DMS 273 (cell line): Measurements from ENCODE around the gene DOK6.
"Not testable (repeated sequence)": the region's sequence is repeated elsewhere in the genome, so short reads cannot be mapped to it uniquely, and the experiment has no call there.

Experiments used
- DNase-seq: peaks from one replicate; lab custom pipeline; 2025; ENCODE audit not compliant: unreplicated experiment; lab: John Stamatoyannopoulos, UW

The DOK6 gene

GRCh38 chr18:69853051-69853450 lies 452.4 kb downstream of the DOK6 start:
- no peak for DNase-seq

DNA sequence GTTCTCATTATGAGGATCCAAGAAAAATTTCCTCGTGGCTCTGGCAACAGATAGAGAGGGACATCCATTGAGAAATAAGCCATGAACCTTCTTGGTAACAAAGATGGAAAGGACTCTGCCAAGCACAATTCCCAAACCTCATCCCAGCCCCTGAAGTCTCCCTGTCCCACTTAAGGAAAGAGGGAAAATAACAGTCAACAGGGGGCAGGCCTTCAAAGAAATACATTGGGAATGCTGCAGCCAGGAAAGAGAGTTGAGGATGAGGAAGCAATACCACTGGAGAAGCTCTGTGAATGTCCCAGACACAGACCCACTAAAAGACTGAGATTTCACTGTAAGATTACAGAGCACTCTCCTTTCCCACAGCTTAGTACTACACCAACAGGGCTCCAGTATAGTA lies 453.8 kb downstream of the DOK6 start:
- DNase-seq = no peak

DNA sequence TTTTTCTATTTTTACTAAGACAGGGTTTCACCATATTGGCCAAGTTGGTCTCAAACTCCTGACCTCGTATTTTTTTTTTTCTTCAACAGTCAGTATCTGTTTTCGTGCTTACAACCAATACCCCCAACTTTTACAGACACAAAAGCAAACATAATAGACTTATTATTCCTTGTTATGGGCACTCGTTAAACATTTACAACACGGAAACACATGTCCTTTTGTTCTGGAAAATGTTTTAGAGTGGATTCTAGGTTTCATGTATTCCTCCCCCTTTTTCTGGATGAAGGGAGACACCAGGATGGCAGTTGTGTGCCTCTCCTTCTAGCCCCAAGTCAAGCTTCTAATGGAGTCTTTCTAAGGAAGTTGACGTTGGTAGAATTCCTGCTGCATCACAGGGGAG lies 458.2 kb downstream of the DOK6 start:
- no peak for DNase-seq

DNA sequence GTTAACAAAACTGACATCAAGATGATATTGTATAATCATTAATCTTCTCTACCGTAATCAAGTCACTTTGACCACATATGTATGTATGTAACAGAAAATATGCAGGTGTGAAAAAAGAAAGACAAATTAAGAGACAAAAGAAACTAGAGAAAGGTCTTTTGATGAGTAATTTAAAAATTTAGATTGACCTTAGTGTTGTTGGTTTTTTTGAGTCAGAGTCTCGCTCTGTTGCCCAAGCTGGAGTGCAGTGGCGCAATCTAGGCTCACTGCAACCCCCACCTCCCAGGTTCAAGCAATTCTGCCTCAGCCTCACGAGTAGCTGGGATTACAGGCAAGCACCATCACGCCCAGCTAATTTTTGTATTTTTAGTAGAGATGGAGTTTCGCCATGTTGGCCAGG lies 464.1 kb downstream of the DOK6 start:
- DNase-seq = not testable (repeated sequence)

- DNase-seq = no peak
Measured at GRCh38 chr18:69865776-69866175, 465.1 kb downstream of the DOK6 start.

DNA sequence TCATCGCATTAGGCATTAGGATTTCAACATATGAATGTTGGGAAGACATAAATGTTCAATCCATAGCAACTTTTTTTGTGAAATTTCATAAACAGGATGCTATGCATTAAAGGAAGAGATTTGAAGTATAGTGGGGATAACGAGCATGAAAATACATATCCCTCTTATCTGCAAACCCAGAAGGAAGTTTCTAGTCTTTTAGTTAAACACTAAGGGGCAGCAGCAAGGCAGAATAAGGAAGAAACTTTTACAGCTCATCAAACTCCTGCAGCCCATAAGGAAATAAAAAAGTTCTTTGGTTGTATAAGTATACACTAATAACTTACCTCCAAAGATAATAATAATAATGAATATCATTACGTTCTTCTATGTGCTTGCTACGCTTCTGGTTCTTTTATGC lies 465.5 kb downstream of the DOK6 start:
- DNase-seq = no peak

- no peak for DNase-seq
Measured at GRCh38 chr18:69870736-69871135, 470.0 kb downstream of the DOK6 start.

DNA sequence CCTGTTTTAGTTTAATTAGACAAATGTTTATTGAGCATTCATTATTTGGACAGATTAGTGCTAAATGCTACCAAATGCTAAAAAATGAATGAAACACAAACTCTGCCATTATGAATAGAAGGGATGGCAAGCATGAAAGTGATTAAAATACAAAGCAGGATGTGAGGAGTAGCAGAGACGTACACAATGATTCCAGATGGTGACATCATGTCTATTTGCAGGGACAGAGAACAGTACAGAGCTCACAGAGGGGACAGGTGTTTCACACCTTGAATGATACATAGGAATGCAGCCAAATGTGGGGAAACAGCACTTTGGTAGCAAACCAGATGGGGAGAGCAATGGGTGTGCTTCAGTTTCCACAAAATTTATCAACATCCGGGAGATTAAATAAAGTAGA lies 470.7 kb downstream of the DOK6 start:
- DNase-seq = no peak

DNA sequence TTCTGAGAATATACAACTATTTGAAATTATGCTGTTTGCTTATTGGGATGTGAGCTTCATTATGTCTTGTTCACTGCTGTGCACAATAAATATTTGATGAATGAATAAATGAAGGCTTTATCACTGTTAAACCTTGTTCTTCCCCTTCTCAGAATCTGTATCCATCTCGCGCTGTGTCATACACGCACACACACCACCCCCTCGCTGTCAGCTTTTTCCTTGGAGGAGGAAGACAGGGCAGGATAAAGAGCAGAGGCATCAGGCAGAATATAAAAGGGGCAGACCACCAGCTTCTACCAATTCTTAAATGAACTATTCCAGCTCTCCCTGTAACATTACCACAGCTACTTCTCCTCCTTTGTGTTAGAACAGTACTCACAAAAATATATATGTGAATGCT lies 472.0 kb downstream of the DOK6 start:
- no peak for DNase-seq

DNA sequence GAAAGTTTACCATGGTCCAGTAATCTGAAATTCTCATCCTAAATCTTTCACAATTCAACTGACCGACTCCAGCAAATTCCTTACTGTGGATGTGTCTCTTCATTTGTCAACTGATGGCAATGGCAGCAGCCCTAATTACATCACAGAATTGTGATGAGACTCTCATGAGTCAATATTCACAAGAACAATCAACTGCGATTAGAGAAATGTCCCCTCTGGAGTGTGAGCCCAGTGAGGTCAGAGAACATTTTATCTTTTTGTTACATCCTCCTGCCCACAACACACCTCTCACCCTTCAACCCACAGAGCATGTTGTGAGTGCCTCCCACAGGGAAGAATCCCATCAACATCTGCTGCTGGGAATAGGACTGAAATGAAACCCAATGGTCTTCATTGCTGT lies 473.4 kb downstream of the DOK6 start:
- no peak for DNase-seq

DNA sequence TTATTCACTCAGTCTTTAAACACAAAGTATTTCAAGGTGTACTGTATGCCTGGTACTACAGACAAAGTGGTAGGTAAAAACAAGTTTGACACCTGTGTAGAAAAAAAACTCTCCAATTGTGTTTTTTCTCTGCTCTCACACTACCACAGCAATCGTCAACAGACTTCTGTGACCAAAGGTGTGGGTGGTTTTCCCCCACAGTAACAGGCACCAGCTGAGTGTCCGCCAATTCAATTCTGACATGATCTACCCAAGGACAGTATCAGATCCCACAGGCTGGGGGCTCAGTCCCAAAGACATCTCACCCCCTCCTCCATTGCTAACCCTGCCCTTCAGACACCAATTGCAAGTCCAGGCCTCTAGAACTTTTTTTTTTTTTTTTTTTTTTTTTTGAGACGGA lies 475.8 kb downstream of the DOK6 start:
- no peak for DNase-seq

- DNase-seq = no peak
Measured at GRCh38 chr18:69878213-69878933, 477.7 kb downstream of the DOK6 start.

DNA sequence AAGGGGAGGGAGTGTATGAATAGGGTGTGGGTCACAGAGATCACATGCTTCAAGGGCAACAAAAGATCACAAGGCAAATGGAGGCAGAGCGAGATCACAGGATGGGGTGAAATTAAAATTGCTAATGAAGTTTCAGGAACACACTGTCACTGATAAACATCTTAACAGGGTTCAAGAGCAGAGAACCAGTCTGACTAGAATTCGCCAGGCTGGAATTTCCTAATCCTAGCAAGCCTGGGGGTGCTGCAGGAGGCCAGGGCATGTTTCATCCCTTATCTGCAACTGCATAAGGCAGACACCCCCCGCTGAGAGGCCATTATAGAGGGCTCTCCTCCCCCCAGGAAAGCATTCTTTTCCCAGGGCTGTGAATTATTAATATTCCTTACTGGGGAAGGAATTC lies 478.4 kb downstream of the DOK6 start:
- not testable (repeated sequence) for DNase-seq

- no peak for DNase-seq
Measured at GRCh38 chr18:69880083-69880482, 479.4 kb downstream of the DOK6 start.

- DNase-seq = no peak
Measured at GRCh38 chr18:69882965-69883668, 482.4 kb downstream of the DOK6 start.

- no peak for DNase-seq
Measured at GRCh38 chr18:69883781-69884180, 483.1 kb downstream of the DOK6 start.

DNA sequence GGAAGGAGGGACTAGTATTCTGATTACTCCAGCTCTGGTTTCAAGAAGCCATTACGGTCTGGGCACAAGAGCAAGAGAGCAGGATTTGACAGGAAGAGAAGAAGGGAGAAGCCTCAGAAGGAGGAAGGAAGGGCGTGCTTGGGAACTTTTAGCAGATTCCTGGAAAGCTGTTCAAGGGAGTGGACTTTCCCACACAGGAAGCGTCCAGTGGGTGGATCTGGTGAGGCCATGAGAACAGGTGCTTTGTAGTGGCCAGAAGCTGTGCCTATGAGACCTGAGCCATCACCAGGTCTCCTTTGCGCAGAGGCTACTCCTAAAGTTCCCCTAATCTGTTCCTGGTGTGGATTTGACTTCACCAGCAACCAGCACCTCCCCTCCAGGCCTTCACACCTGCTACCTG lies 484.7 kb downstream of the DOK6 start:
- DNase-seq = no peak

GRCh38 chr18:69885841-69886531 lies 485.3 kb downstream of the DOK6 start:
- DNase-seq = no peak

DNA sequence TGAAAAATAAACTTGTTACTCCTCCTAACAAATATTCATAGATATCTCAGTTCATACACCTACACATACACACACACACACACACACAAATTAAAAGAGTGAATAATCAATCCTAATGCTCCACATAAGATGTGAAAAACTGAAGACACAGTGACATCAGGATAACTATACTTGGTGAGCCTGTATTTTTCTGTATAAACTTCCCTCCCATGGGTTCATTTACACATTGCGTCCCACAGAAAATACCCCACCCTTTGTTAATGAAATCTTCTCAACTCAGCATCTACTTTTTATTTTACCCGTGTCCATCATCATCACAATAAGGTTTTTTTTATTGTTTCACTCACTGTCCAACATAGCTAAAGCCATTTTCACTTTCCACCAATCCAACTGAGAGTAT lies 486.6 kb downstream of the DOK6 start:
- no peak for DNase-seq

- no peak for DNase-seq
Measured at GRCh38 chr18:69889009-69889408, 488.3 kb downstream of the DOK6 start.

DNA sequence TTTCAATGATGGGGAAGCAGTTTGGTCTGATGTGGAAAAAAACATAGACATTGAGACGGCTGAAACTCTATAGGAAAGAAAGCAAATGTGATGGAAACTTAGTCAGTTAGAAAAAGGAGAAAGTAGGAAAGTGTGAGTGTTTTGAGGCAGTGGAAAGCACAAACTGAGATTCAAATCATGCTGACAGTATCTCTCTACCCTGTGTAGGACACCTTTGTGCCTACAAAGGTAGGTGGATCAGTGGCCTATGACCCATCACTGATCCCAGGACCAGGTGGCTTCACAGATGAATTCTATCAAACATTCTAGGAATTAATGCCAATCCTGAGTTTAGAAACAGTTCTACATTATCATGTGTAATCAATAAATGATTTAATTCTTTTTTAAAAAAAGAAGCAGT lies 489.9 kb downstream of the DOK6 start:
- no peak for DNase-seq

- no peak for DNase-seq
Measured at GRCh38 chr18:69894467-69894866, 493.8 kb downstream of the DOK6 start.
